Erythroblast (primary cell): ENCODE results near the gene PINK1.

Experiments used
- GATA1 ChIP-seq: IDR thresholded peaks from 2 replicates; pipeline ENCODE4 v1.6.1; 2011; ENCODE audit warnings: low read depth, mild to moderate bottlenecking, control low read depth, low read length, moderate library complexity
- POLR2A ChIP-seq: IDR thresholded peaks from 2 replicates; pipeline ENCODE4 v1.6.1; 2011; ENCODE audit warnings: mild to moderate bottlenecking, low read length

GRCh38 chr1:20630729-20631128, 2.5 kb upstream of the PINK1 start:
- TF ChIP-seq POLR2A (no peak), GATA1 (no peak)
